Measurements from ENCODE around the gene ACSL3. TPM values are rescaled to one million over a fixed set of nuclear protein-coding genes. Genes with fewer than 3 reads are reported as not detected.
"Not testable (repeated sequence)": the region's sequence is repeated elsewhere in the genome, so short reads cannot be mapped to it uniquely, and the experiment has no call there.

Gene ACSL3
- total RNA-seq, 8 experiments from 2014 or later, result 55.0 to 253 (median 94.8) TPM

GRCh38 chr2:222837643-222838056 is 23.2 kb upstream of the ACSL3 start:
- ATAC-seq (replicated peaks in 6 of 8), result no peak
- H3K4me1 ChIP-seq (replicated peaks in 1 of 2), result no peaks in the 10 kb centered on the region
- H3K27ac ChIP-seq, result no peak overlapping the region
- H3K4me3 ChIP-seq, result no peak overlapping the region
- WGBS, 10 experiments, result 51 to 100% (median 83%) methylated on average over 1 to 4 of the region's 4 CpGs
- in situ Hi-C loops (cut with MboI; ENCODE audit: low pct_unique_long_range_greater_than_20kb in 2 of 9, low sequenced_read_pairs in 9 of 9, unreplicated experiment in 9 of 9), result no loop called here

GRCh38 chr2:222840060-222840802 is 20.6 kb upstream of the ACSL3 start:
- no peak for ATAC-seq (replicated peaks in 6 of 8)
- no peak overlapping the region for H3K27ac ChIP-seq
- no peaks in the 10 kb centered on the region for H3K4me1 ChIP-seq (replicated peaks in 1 of 2)
- in situ Hi-C loops (cut with MboI; ENCODE audit: low pct_unique_long_range_greater_than_20kb in 2 of 9, low sequenced_read_pairs in 9 of 9, unreplicated experiment in 9 of 9), result no loop called here
- WGBS, 10 experiments, result 55 to 100% (median 87%) methylated on average over 2 to 3 of the region's 3 CpGs; no CpG with 5 or more reads in 1 of the 10 experiments
- no peak overlapping the region for H3K4me3 ChIP-seq

DNA sequence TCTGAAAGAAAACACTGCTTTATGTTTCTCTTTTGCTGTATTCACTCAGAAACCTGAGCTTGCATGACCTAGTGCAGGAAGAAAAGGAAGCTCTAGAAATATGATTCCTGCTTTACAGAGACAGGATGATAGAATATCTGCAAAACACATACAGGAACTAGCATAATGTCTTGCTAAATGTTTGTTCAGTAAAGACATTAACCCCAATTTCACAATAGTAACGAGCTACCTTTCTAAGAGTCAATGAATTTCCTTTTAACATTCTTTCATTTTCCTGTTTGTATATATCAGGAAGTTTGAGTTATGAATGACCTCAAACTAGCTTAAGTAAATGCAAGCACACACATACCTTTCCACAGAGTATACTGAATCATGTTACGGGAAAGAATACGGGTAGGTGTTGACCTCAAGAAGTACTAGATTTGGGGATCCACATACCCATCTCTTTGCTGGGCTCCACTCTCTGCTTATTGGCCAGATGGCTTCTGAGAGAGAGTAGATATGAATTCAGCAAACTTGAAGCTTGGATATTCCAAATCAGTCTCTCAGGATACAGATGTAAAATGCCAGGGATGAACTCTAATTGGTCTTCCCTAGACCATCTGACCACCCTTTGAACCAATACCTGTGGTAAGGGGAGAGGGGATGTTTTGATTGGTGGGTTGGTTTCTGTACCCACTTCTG is 18.2 kb upstream of the ACSL3 start:
- WGBS, 10 experiments, result 53 to 100% (median 81%) methylated on average over 1 to 3 of the region's 3 CpGs; no CpG with 5 or more reads in 1 of the 10 experiments
- in situ Hi-C loops (cut with MboI; ENCODE audit: low pct_unique_long_range_greater_than_20kb in 2 of 9, low sequenced_read_pairs in 9 of 9, unreplicated experiment in 9 of 9), result no loop called here
- Histone ChIP-seq H3K4me3 (no peak overlapping the region), H3K27ac (no peak overlapping the region), H3K4me1 (replicated peaks in 1 of 2) (no peaks in the 10 kb centered on the region)
- ATAC-seq (replicated peaks in 6 of 8), result no peak

DNA sequence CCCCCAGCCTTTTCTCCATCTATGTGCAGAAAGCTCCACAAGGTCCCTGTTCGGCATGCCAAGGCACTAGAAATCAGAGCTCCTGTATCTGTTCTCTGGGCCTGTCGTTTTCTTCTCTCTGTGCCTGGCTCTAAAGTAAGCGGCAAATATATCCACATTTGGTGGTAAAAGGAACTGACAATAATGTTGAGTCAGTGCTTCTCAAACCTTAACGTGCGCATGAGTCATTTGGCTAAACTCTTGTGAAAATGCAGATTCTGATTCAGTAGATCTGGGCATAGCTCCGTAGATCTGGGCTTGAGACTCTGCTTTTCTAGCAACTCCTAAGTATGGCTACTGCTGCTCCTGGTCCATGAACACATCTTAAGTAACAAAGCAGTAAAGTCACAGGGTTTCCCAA is 16.5 kb upstream of the ACSL3 start:
- H3K4me1 ChIP-seq (replicated peaks in 1 of 2), result no peaks in the 10 kb centered on the region
- peak in 3 of 8 experiments; percentile 64 to 76 (median 67) for ATAC-seq (replicated peaks in 6 of 8)
- in situ Hi-C loops (cut with MboI; ENCODE audit: low pct_unique_long_range_greater_than_20kb in 2 of 9, low sequenced_read_pairs in 9 of 9, unreplicated experiment in 9 of 9), result no loop called here
- H3K4me3 ChIP-seq, result no peak overlapping the region
- 0 to 90% (median 70%) methylated on average over 2 to 6 of the region's 6 CpGs; no CpG with 5 or more reads in 3 of the 10 experiments for WGBS, 10 experiments
- no peak overlapping the region for H3K27ac ChIP-seq

DNA sequence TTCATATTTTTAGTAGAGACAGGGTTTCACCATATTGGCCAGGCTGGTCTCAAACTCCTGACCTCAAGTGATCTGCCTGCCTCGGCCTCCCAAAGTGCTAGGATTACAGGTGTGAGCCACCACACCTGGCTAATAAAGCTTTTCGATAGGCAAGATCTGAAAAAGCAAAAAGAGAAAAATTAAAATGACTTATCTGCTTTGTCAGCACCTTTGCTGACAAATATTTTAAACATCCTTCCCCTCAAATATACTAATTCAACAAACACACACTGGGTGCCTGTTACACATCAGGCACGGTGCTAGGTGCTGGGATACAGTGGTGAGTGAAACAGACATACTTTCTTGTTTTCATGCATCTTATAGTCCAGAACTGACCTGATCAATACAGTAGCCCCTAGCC is 15.5 kb upstream of the ACSL3 start:
- H3K4me1 ChIP-seq (replicated peaks in 1 of 2); H3K4me3 ChIP-seq; in situ Hi-C loops (cut with MboI; ENCODE audit: low pct_unique_long_range_greater_than_20kb in 2 of 9, low sequenced_read_pairs in 9 of 9, unreplicated experiment in 9 of 9); H3K27ac ChIP-seq; ATAC-seq (replicated peaks in 6 of 8): not testable (repeated sequence)
- WGBS, 10 experiments, result 75 to 100% (median 84%) methylated on average over 1 to 2 of the region's 3 CpGs; no CpG with 5 or more reads in 2 of the 10 experiments

GRCh38 chr2:222846003-222846402 is 14.8 kb upstream of the ACSL3 start:
- peak in 3 of 8 experiments; percentile 70 to 87 (median 81) for ATAC-seq (replicated peaks in 6 of 8)
- Histone ChIP-seq H3K27ac (no peak overlapping the region), H3K4me3 (no peak overlapping the region), H3K4me1 (replicated peaks in 1 of 2) (no peaks in the 10 kb centered on the region)
- 0 to 100% (median 71%) methylated on average over 1 to 4 of the region's 4 CpGs for whole genome bisulfite sequencing, 10 experiments
- in situ Hi-C loops (cut with MboI; ENCODE audit: low pct_unique_long_range_greater_than_20kb in 2 of 9, low sequenced_read_pairs in 9 of 9, unreplicated experiment in 9 of 9), result no loop called here

DNA sequence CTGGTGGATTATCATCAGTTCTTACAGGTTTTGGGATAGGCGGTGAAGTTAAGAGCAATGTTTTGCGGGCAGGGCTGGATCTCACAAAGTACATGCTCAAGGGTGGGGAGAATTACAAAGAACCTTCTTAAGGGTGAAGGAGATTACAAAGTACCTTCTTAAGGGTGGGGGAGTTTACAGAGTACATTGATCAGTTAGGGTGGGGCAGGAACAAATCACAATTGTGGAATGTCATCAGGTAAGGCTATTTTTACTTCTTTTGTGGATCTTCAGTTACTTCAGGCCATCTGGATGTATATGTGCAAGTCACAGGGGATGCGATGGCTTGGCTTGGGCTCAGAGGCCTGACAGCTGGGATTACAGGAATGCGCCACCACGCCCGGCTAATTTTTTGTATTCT is 12.8 kb upstream of the ACSL3 start:
- ATAC-seq (replicated peaks in 6 of 8); H3K4me1 ChIP-seq (replicated peaks in 1 of 2); H3K27ac ChIP-seq; H3K4me3 ChIP-seq; in situ Hi-C loops (cut with MboI; ENCODE audit: low pct_unique_long_range_greater_than_20kb in 2 of 9, low sequenced_read_pairs in 9 of 9, unreplicated experiment in 9 of 9): not testable (repeated sequence)
- 79 to 100% (median 100%) methylated on average over 1 to 6 of the region's 6 CpGs; no CpG with 5 or more reads in 3 of the 10 experiments for WGBS, 10 experiments

DNA sequence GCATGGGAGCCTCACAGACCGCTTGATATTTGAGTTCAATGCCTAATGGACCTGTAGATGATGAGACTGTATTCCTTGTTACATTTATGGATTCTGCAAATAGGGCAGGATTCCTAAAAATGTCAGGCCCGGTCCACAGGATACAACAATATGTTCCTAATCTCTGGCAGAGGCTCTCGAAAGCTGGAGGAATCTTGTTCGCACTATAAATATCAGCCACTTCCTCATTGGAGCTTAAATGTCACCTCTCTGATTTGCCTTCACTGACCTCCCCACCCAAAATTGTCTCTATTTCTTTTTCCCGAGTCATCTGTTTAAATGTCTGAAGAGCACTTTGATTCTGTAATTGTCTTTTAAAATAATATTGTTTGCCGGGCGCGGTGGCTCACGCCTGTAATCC is 12.0 kb upstream of the ACSL3 start:
- ATAC-seq (replicated peaks in 6 of 8), result no peak
- WGBS, 10 experiments, result 63 to 100% (median 93%) methylated on average over 1 to 8 of the region's 9 CpGs; no CpG with 5 or more reads in 1 of the 10 experiments
- H3K27ac ChIP-seq, result no peak overlapping the region
- no peaks in the 10 kb centered on the region for H3K4me1 ChIP-seq (replicated peaks in 1 of 2)
- in situ Hi-C loops (cut with MboI; ENCODE audit: low pct_unique_long_range_greater_than_20kb in 2 of 9, low sequenced_read_pairs in 9 of 9, unreplicated experiment in 9 of 9), result no loop called here
- H3K4me3 ChIP-seq, result no peak overlapping the region

- in situ Hi-C loops (cut with MboI; ENCODE audit: low pct_unique_long_range_greater_than_20kb in 2 of 9, low sequenced_read_pairs in 9 of 9, unreplicated experiment in 9 of 9), result no loop called here
- WGBS, 10 experiments, result 61 to 100% (median 94%) methylated on average over 1 to 3 of the region's 3 CpGs
- no peaks in the 10 kb centered on the region for H3K4me1 ChIP-seq (replicated peaks in 1 of 2)
- no peak overlapping the region for H3K4me3 ChIP-seq
- H3K27ac ChIP-seq, result no peak overlapping the region
- ATAC-seq (replicated peaks in 6 of 8), result peak in 3 of 8 experiments; percentile 12 to 52 (median 17)
These were observed 8.7 kb upstream of the ACSL3 start for GRCh38 chr2:222851956-222852617.

DNA sequence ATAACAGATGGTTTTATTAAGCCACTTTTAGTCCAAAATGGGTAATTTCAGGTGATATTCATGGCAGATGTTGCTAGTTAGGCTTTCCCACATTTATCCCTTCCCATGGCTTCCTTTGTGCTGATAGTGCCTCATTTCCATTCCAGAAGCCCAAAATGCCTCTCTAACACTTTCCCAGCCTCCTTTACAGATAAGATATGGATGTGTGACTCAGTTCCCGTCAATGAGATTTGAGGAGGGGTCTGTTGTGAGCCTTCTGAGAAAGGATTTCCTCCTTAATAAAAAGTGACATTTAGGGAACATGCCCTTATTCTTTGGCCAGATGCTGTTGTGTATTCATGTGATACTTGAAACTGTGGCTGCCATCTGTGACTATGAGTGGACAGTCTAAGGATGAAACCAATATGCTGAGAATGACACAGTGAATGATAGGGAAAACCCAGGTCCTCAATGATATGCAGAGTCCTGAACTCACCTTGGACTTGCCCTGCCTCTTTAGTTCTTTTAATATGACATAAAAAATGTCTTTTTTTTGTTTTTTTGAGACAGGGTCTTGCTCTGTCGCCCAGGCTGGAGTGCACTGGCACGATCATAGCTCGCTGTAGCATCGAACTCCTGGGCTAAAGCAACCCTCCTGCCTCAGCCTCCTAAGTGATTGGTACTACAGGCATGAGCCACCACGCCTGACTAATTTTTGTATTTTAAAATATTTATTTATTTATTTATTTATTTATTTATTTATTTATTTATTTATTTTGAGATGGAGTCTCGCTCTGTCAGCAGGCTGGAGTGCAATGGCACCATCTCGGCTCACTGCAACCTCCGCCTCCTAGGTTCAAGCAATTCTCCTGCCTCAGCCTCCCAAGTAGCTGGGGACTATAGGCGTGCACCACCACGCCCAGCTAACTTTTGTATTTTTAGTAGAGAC is 5.8 kb upstream of the ACSL3 start:
- no peak overlapping the region for H3K27ac ChIP-seq
- in situ Hi-C loops (cut with MboI; ENCODE audit: low pct_unique_long_range_greater_than_20kb in 2 of 9, low sequenced_read_pairs in 9 of 9, unreplicated experiment in 9 of 9), result no loop called here
- H3K4me1 ChIP-seq (replicated peaks in 1 of 2), result peaks cover 5 to 6% of the 10 kb centered on the region in 2 donors
- 83 to 100% (median 94%) methylated on average over 2 to 10 of the region's 11 CpGs; no CpG with 5 or more reads in 1 of the 10 experiments for WGBS, 10 experiments
- no peak for ATAC-seq (replicated peaks in 6 of 8)
- no peak overlapping the region for H3K4me3 ChIP-seq

GRCh38 chr2:222859786-222860612 is 837 bp upstream of the ACSL3 start:
- Histone ChIP-seq H3K4me1 (replicated peaks in 1 of 2) (peaks cover 14 to 32% of the 10 kb centered on the region in 2 donors), H3K4me3 (peak overlapping the region; percentile 58 to 91 (median 84)), H3K27ac (peak overlapping the region; percentile 3 to 18)
- ATAC-seq (replicated peaks in 6 of 8), result no peak
- 15 to 61% (median 35%) methylated on average over 3 to 10 of the region's 10 CpGs for WGBS, 10 experiments
- in situ Hi-C loops (cut with MboI; ENCODE audit: low pct_unique_long_range_greater_than_20kb in 2 of 9, low sequenced_read_pairs in 9 of 9, unreplicated experiment in 9 of 9), result no loop called here
